HG02678 (cell line): ENCODE measurements around the gene C22orf23.
A peak's percentile ranks its signal among the peaks of the same experiment; 100 is the strongest.

ENCODE experiments used
- ATAC-seq: cut with Tn5 transposase; IDR thresholded peaks from one replicate; pipeline ENCODE4 v1.9.1; 2021; ENCODE audit warnings: mild to moderate bottlenecking, moderate library complexity; ENCODE audit not compliant: unreplicated experiment

The C22orf23 gene

DNA sequence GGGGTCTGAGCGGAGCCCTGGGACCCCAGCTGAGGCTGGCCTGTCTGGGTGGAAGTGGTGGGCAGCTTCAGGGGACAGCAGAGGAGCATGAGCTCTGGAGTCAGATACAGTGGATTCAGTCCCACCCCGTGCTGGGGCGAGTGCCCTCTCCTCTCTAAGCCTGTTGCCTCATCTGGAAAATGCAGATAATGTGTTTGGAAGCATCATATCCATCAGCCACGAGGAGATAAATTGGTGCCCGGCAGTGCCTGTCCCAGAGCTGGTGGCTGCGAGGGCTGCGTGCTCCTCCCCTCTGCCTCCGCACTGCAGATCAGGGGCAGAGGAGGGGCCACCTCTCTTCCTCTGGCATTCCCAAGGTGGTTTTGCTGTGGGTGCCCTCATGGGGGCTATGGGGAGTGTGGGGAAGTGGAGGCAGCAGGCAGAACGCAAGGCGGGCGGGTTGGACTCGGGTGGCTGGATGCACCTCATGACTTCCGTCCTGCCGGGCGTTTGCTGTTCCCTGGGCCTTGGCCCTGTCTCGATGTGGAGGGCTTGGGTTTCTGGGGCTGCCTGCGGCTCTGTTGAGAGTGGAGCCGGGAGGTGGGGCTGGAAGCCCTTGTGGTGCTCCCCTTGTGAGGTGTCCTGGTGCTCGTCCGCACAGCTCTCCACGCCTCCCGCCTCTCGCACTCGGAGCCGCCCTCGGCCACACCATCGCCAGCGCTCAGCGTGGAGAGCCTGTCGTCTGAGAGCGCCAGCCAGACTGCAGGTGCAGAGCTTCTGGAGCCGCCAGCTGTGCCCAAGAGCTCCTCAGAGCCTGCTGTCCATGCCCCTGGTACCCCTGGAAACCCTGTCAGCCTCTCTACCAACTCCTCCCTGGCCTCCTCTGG, 26.4 kb downstream of the C22orf23 start:
- ATAC-seq, result no peak

DNA sequence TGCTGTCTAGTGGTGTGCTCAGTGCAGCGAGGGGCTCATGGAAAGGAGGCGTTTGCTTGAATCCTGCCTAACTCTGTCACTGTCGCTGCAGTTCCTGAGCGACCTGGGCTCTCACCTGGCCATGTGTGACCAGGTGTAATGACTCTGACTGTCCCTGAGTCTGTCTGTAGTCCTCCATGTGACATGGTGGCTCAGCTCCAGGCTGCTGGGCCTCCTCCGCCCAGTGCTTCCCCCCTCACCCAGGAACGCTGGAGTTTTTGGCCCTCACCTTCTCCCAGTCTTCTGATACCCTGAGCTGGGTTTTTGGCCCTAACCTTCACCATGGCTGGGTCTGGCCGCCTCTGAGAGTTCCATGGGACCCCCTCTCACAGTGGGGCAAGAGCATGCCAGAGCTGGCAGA, 27.0 kb downstream of the C22orf23 start:
- no peak for ATAC-seq

DNA sequence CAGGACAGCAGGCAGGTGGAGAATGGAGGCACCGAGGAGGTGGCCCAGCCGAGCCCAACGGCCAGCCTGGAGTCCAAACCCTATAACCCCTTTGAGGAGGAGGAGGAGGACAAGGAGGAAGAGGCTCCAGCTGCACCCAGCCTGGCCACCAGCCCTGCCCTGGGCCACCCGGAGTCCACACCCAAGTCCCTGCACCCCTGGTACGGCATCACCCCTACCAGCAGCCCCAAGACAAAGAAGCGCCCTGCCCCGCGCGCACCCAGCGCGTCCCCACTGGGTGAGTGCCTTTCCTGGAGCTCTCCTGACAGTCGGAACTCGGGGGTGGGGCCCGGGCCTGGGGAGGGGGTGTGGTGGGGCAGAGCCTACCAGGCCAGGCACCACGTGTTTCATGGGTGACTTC, 27.6 kb downstream of the C22orf23 start:
- no peak for ATAC-seq

DNA sequence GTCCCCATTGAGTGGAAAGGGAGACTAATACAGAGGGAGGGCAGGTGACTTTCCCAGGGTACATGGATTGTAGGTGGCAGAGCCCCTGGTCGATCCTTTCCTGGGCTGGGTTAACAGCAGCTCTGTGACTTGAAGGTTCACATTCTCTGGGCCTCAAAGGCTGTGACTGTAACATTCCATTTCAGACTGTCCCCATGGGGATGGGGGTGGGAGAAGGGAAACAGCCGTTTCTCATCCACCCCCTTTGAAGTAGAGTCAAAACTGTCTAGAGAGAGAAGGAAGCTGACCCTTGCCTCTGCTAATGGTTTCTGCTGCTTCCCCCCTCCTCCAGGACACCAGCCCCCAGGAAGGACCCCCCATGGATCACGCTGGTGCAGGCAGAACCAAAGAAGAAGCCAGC, 28.1 kb downstream of the C22orf23 start:
- no peak for ATAC-seq

DNA sequence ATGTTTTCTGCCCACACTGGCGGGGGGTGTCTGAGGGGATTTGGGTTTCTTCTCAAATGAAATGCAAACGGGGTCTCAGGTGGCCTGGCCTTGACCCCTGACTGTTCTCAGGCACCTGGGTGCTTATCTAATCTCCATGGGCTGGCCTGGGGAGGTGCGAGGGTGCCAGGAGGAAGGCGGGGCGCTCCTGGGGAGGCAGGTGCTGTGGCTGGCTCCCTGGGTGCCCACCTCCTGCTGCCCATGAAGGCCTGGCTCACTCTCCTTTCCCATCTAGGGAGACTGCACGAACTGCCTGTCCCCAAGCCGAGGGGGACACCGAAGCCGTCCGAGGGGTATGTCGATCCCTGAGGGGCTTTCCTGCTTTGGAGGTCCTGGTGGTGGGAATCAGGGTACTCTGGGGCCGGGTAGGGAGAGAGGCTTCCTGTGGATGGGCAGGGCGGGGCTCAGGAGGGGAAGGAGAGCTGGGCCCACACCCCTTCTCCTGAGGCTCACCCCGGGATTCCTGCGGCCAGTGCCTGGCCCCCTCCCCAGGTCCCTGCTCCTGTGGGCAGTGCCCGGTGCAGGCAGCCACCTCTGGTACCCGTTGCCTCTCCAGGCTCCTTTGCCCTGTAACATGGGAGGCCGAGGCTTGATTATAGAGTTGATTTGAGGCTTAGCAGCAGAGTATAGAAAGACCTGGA, 28.9 kb downstream of the C22orf23 start:
- no peak for ATAC-seq

DNA sequence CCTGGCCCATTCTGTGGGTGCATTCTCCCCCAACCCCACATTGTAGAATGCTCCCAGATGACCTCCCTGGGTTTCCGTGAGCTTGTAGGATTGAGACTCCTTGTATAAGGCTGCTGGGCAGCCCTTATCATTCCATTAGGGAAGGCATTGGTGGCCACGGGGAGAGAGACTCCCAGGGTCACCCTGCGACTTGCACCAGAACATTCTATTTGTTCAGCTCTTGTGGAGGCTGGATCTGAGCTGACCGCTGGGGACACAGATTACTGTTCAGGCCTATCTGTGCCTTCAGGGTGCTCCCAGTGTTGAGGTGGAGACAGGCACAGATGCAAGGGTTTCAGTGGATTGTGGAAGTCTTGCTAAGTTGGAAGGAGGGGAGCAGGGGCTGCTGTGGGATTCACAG, 29.5 kb downstream of the C22orf23 start:
- no peak for ATAC-seq

DNA sequence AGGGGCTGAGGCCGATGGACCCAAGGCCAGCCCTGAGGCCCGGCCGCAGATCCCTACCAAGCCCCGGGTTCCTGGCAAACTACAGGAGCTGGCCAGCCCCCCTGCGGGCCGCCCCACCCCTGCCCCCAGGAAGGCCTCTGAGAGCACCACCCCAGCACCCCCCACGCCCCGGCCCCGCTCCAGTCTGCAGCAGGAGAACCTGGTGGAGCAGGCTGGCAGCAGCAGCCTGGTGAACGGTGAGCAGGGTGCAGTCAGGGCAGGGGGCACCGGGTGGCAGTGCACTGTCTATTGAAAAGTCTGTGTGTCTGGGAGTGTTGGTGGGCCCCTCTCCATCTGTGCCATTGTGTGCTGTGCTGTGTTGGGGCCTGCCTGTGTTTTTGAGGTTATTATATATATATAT, 31.2 kb downstream of the C22orf23 start:
- no peak for ATAC-seq

DNA sequence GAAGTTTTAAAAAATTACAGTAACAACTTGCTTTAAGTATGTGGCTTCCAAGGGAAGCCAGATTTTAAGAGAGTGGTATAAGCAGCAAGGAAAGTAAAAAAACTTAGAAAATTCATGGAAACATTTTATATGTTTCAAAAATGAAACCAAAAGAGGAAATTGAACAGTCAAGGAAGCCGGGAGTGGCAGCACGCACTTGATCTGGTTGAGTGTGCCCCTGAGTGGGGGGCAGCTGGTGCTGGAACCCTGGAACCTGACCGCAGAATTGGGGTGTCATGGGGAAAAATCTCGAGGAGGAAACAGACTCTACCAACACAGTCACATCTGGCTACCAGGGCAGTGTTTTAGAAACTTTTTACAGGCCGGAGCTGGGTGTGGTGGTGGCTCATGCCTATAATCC, 33.3 kb downstream of the C22orf23 start:
- ATAC-seq, result no peak

DNA sequence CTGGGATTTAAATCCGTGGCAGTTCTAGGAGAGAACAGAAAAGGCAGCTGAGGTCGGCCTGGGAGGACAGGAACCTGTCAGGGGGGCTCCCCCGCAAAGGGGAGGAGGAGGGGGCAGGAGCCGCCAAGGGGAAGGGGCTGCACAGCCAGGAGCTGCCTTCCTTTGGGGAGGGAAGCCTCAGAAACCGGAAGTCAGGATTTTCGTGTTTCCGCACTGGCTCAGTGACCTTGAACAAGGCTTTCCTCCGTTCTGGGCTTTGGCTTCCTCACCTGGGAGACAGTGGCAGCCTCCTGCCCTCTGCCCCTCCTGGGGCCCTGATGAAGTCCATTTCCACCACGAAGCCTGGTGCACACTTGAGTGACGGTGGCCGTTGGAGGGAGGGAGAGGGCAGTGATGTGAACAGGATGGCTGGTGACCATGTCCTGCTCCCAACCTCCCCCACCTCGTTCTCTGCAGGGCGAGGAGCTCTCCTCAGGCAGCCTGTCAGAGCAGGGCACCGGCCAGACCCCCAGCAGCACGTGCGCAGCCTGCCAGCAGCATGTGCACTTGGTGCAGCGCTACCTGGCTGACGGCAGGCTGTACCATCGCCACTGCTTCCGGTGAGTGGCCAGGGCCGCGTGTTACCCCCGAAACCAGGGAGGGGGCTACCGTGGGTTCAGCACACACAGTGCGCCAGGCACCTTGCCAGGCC, 34.7 kb downstream of the C22orf23 start:
- ATAC-seq, result no peak

DNA sequence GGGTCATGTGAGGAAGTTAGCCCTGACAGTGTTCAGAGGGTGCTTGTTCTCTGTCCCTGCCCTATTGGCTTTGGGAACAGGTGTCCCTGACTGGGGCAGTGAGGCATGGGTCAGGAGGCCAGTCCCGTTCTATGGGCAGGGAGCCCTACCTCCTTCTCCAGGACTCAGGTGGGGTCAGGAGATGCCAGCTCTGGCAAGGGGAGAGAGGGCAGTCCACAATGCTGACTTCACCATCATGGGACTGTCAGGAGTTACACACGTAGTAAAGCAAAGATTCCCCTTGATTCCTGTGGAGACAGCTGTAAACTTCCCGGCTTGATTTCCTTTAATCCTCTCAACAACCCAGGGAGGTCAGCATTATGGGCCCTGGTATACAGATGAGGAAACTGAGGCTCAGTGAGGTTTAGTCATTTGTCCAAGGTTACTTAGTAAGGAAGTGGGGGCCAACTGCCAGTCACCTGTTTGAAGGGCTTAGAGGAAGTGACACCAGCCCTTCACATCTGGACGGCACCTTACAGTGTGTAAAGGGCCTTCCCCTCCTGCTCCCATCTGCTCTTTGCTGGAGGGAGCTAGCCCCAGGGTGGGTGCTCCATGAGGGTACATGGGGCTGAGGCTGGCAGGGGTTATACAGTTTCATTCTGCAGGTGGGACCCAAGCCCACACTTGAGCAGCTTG, 35.4 kb downstream of the C22orf23 start:
- peak; percentile 39 for ATAC-seq

DNA sequence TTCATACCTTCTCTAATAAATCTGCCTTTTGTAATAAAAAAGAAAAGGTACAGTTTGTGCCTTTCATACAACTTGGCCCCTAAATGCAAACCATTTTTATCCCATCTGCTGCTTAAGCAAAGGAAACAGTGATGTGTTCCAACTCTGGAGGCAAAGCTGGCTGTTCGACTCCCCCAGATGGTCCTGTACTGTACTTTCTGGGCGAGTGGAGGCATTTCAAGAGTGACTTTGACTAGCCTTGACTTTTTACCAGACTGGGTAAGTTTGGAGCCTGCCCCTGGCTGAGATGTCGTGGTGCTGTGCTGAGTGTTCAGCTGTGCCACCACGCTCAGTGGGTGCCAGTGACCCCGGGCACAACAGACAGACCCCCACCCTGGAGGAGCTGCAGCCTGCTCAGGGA, 37.1 kb downstream of the C22orf23 start:
- no peak for ATAC-seq

DNA sequence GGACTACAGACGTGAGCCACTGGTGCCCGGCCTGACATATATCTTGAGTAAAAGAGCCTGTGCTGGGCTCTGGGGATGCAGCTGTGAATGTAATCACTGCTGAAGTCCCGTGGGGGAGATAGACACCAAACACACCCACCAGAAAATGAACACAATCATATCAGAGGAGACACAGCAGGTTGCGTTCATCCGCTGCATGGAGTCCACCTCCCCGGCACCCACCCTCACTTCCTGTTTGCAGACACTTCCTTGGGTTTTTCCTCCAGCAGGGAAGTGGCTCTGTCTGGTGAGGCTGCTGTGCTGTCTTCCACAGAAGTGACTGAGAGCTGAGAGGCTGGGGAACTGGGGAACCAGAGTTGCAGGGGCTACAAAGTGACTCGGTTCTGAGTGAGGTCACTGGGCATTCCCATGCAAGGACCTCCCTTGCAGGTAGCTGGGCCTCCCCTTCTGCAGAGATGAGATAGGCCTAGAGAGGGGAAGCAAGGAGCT, 40.1 kb downstream of the C22orf23 start:
- ATAC-seq, result no peak

DNA sequence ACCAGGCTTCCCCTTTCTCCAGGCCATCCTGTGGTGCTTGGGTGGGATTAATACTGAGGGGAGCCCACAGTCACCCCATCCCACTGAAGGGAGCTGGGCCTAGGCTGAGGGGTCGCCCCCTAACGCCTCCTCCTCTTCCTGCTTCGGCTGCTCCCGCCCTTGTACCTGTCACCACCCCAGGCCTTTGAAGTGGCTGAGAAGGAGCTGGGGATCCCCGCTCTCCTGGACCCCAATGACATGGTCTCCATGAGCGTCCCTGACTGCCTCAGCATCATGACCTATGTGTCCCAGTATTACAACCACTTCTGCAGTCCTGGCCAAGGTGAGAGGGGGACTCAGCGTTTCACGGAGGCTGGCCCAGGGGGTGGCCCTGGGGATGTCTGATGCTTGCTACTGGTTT, 41.2 kb downstream of the C22orf23 start:
- ATAC-seq, result no peak

DNA sequence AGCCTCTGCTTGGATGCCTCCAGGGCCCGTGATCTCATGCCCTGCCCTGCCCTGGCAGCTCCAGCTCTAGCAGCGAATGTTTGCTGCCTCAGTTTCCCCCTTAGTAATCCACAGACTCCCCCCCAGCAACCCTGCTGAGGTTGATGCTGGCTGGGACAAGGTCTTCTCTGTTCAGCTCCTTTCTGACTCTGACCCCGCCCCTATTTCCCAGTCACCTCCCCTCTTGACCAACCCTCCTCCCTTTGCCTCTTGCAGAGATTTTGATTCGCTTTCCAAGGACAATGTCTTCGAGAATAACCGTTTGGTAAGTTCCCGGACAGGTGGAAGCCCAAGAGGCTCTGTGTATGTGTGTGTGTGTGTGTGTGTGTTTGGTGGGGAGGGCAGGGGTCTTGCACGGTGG, 41.7 kb downstream of the C22orf23 start:
- no peak for ATAC-seq

DNA sequence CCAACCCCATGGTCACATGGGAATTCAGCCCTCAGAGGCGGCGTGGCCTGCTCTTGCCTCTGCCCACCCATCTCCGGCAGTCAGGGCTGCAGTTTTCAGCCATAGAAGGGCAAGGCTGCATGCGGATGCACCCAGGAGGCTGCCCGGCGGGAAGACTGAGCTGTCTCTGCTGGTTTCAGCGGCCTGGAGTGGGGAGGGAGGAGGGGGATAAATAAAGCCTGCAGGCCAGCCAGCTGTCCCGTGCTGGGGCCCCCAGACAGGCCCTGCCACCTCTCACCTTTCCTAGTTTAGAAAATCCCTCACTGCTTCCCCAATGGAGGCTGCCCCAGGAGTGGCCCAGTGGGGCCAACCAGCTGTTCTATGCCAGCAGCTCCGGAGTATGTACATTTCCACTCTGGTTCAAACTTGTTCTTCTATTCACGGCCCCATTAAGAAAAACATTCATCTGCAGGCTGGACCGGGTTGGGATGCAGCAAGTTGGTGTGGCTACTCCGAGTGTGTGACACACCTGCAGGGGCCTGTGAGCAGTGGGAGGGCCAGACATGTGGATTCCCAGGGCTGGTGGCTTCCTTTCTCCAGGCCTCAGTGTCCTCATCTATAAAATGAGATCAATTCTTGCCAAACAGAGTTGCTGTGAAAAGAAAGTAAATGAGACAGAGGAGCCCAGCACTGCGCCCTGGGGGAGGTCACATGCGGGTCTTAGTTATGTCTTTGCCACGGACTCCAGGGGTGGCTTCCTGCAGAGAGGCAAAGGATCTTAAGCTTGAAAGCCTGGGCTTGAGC, 42.3 kb downstream of the C22orf23 start:
- no peak for ATAC-seq

DNA sequence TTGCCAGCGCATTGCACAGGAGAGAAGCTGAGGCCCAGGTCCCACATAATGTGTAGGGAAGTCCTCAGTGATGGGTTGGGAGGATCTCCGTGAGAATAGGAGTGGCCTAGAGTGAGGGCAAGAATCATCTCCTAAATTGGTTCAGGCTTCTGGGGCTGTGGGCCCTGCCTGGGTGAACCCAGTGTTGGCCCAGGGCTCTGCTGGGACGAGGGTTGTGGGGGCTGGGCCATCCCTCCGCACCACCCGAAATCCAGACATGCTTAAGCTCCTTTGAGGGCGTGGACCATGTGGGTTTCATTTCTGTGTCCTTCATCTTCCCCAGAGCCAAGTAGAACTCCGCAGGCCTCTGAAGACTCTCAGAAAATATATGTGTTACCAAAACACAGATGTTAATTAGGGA, 43.6 kb downstream of the C22orf23 start:
- ATAC-seq, result no peak

DNA sequence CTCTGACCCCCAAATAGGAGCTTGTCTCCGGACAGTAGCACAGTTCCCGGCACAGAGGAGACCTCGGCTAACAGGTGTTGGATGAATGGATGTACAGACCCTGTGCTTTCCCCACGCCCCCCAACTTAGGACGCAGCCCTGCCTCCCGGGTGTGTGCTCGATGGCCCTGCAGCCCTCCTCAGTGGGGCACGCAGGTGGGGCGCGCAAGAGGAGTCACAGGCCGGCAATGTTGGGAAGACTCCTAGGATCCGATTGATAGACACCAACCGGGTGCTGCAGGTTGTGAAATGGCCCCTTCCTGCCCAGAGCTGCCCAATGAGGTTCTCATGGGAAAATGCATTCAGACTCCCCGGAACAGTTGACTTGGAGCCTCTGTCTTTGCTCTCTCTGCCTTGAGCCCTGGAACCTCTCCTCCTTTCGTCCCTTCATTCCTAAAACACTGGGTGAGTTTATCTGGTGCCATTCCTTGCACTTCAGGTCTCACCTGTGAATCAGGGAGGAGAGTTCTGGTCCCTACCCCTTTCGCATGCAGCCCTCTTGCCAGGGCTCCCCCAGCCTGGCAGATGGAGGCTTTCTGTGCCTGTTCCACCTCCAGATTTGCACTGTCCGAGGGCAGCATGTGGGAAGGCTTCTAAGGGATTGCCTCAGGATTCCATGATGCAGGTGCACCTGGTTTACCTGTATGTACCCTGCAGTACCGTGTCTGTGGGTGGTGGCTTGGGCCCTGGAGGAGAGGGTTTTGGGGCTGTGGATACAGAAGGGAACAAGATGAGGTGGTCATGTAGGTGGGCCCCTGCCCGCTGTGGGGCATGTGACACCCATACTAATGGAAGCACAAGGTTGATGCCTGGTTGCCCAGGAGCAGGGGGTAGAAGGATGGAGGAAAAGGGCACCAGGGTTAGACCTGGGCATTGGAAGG, 46.1 kb downstream of the C22orf23 start:
- no peak for ATAC-seq

DNA sequence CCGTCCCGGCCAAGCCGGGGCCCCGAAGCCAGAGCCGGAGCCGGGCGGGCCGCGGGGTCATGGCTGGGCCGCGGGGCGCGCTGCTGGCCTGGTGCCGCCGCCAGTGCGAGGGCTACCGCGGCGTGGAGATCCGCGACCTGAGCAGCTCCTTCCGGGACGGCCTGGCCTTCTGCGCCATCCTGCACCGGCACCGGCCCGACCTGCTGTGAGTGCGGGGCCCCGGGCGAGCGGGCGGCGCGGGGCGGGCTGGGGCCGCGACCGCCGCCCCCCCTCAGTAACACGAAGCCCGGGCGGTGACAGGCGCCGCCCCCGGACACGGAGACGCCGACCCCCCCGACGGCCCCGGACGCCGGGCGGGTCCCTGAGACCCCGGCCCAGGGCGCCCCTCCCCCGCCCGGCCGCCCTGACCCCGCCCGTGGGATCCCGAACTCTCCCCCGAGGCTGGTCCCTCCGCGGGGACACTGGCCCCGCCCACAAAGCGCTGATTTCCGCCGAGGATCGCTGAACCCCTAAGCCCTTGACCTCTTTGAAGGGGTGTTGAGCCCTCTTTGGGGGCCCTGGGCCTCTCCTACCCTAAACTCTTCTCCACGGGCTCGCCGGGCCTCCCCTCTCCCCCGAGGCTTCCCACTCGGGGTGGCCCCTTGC, 46.9 kb downstream of the C22orf23 start:
- ATAC-seq, result peak; percentile 26
